HepG2 (cell line): ENCODE measurements around the gene AKR1A1. TPM values are rescaled to one million over a fixed set of nuclear protein-coding genes. Genes with fewer than 3 reads are reported as not detected.

Source experiments
- ISL2 ChIP-seq: sonication (generic); formaldehyde crosslinking; IDR thresholded peaks from 2 replicates; pipeline ENCODE4 v1.5.0; 2020; ENCODE audit warnings: missing genetic modification reagents
- NFAT5 ChIP-seq: sonication (generic); formaldehyde crosslinking; IDR thresholded peaks from 2 replicates; pipeline ENCODE4 v1.4.0; 2020; ENCODE audit warnings: missing genetic modification reagents
- REPIN1 ChIP-seq: sonication (generic); formaldehyde crosslinking; IDR thresholded peaks from 2 replicates; pipeline ENCODE4 v1.8.0; 2022; ENCODE audit warnings: missing genetic modification reagents, low read depth, mild to moderate bottlenecking, borderline replicate concordance
- TFAP4 ChIP-seq: sonication (generic); IDR thresholded peaks from 2 replicates; pipeline ENCODE4 v1.6.1; 2016; ENCODE audit warnings: low read depth, borderline replicate concordance
- ZGPAT ChIP-seq: IDR thresholded peaks from 2 replicates; pipeline ENCODE4 v1.6.1; 2016; ENCODE audit warnings: mild to moderate bottlenecking
- ZNF121 ChIP-seq: sonication (generic); formaldehyde crosslinking; IDR thresholded peaks from 2 replicates; pipeline ENCODE4 v1.5.0; 2020; ENCODE audit warnings: mild to moderate bottlenecking, missing genetic modification reagents
- ZNF331 ChIP-seq: sonication (generic); formaldehyde crosslinking; IDR thresholded peaks from 2 replicates; pipeline ENCODE4 v1.4.0; 2020; ENCODE audit warnings: missing genetic modification reagents
- ZNF350 ChIP-seq: sonication (generic); formaldehyde crosslinking; IDR thresholded peaks from 2 replicates; pipeline ENCODE4 v1.4.0; 2020; ENCODE audit warnings: mild to moderate bottlenecking, low read depth, missing genetic modification reagents, borderline replicate concordance
- ZNF512 ChIP-seq: sonication (generic); formaldehyde crosslinking; IDR thresholded peaks from 2 replicates; pipeline ENCODE4 v1.4.0; 2020; ENCODE audit warnings: mild to moderate bottlenecking, missing genetic modification reagents
- ZNF512B ChIP-seq: sonication (generic); formaldehyde crosslinking; IDR thresholded peaks from 2 replicates; pipeline ENCODE4 v1.5.1; 2020; ENCODE audit warnings: missing genetic modification reagents, mild to moderate bottlenecking, borderline replicate concordance
- ZNF597 ChIP-seq: sonication (generic); formaldehyde crosslinking; IDR thresholded peaks from 2 replicates; pipeline ENCODE4 v1.5.0; 2020; ENCODE audit warnings: missing genetic modification reagents
- ZSCAN20 ChIP-seq: sonication (generic); formaldehyde crosslinking; IDR thresholded peaks from 2 replicates; pipeline ENCODE4 v1.4.0; 2020; ENCODE audit warnings: missing genetic modification reagents, mild to moderate bottlenecking, borderline replicate concordance
- polyA plus RNA-seq, 8 experiments: library from polyadenylated mRNA; depleted of rRNA in 3 of 8; stranded (reverse) in 7 of 8; unstranded in 1 of 8; fragments of >200 nt; fragmentation: Illumina TruSeq in 4 of 8; extraction: Trizol in 4 of 8; gene quantifications; 2 replicates each; pipeline versions ENCODE4 v1.2.1 to v1.2.3, GENCODE V29; 2011 to 2016; ENCODE audit warnings: low read depth in 4 of 8, missing spikeins in 1 of 8, mixed read lengths in 1 of 8; ENCODE audit not compliant: insufficient read depth in 1 of 8
- total RNA-seq, 5 experiments: library from RNA; depleted of rRNA; stranded (reverse); fragments of >200 nt; fragmentation: Illumina TruSeq; extraction: Trizol; gene quantifications; 2 replicates each; pipeline ENCODE4 v1.2.3, GENCODE V29; 2016; ENCODE audit warnings: low read depth in 1 of 5

AKR1A1 gene
- total and polyA plus RNA-seq, 2 of the 13 experiments (the other 11 are each of a cell fraction or from before 2014, with no cell fraction given), result 181 to 217 TPM

- TF ChIP-seq ZNF512B (CRISPR knock-in tag) (no peak), ZNF512 (CRISPR knock-in tag) (no peak), ZNF121 (0 out of 2 replicates have a peak, but pooled peaks have one; percentile 12), ZNF597 (CRISPR knock-in tag) (no peak), ZSCAN20 (CRISPR knock-in tag) (no peak), TFAP4 (peak; percentile 57; the same call in 1 of the 2 replicates), ZNF350 (peak; percentile 14; the same call in 1 of the 2 replicates), REPIN1 (0 out of 2 replicates have a peak, but pooled peaks have one; percentile 47), ZGPAT (no peak), ZNF331 (CRISPR knock-in tag) (no peak), ISL2 (CRISPR knock-in tag) (0 out of 2 replicates have a peak, but pooled peaks have one; percentile 24), NFAT5 (CRISPR knock-in tag) (no peak)
Observed at GRCh38 chr1:45508295-45509151, 42.1 kb upstream of the AKR1A1 start (continued).
